Mesothelial cell of epicardium (in vitro differentiated cells): ENCODE measurements around the gene CYP2W1. TPM values are rescaled to one million over a fixed set of nuclear protein-coding genes. Genes with fewer than 3 reads are reported as not detected.

ENCODE experiments used
- DNase-seq, 2 experiments: peaks; one replicate each; pipeline ENCODE4 v3.0.0; 2021; ENCODE audit warnings: low spot score in 2 of 2; ENCODE audit not compliant: unreplicated experiment in 2 of 2
- H3K27ac Mint-ChIP-seq: 2 replicates; pipeline ENCODE4 v1.8.0; 2021; ENCODE audit warnings: mixed read lengths
- H3K27me3 Mint-ChIP-seq: 2 replicates; pipeline ENCODE4 v1.8.0; 2021; ENCODE audit warnings: low read depth, mixed read lengths
- H3K36me3 Mint-ChIP-seq: 2 replicates; pipeline ENCODE4 v1.8.0; 2021; ENCODE audit warnings: mixed read lengths
- H3K4me1 Mint-ChIP-seq: 2 replicates; pipeline ENCODE4 v1.8.0; 2021; ENCODE audit warnings: mixed read lengths
- H3K4me3 Mint-ChIP-seq: 2 replicates; pipeline ENCODE4 v1.8.0; 2021; ENCODE audit warnings: mild to moderate bottlenecking, moderate library complexity, mixed read lengths
- H3K9me3 Mint-ChIP-seq: 2 replicates; pipeline ENCODE4 v1.8.0; 2021; ENCODE audit warnings: mixed read lengths
- total RNA-seq: library from RNA; stranded (reverse); gene quantifications from 3 replicates; pipeline ENCODE4 v1.2.1, GENCODE V29; 2021
- TF ChIP-seq, protein P1 (sequence below): fragments of 200-600 bp; sonication (generic); IDR thresholded peaks from one replicate; pipeline ENCODE4 v1.5.0; 2021; ENCODE audit warnings: antibody characterized with exemption; ENCODE audit not compliant: unreplicated experiment

Gene CYP2W1
- 5.6 to 6.2 TPM (median 5.8 TPM) in 3 replicates for total RNA-seq

DNA sequence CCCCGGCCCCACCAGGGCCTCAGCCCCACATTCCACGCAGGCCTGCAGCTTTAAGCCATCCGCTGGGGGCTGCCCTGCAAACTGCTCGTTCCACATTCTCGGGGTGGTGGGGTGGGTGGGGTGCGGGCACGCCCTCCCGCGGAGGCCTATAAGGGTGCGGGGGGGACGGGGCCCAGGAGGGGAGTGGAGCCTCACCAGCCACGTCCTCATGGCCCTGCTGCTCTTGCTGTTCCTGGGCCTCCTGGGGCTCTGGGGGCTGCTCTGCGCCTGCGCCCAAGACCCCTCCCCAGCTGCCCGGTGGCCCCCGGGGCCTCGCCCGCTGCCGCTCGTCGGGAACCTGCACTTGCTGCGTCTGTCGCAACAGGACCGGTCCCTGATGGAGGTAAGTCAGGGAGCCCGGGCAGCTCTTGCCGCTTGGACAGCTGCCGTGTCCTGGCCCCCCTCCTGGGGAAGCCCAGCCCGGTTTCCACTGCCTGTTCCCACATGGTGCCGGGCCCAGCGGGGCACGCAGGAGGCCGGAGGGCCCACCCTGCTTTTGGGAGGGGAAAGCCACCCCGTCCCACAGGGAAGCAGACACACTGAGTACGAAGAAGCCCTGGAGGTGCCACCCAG is at the start of gene CYP2W1:
Gene CYP2W1, plus strand, starts transcription at position 178 of the 612 bp plus-strand sequence. Its CDS starts 31 bp downstream, at position 209.
- Mint-ChIP-seq H3K4me3 (no peak within 1 kb of the TSS), H3K4me1 (peaks cover 9% of the 10 kb centered on the region), H3K27ac (peak within 1 kb of the TSS; percentile 53), H3K27me3 (no peaks in the 10 kb centered on the region), H3K36me3 (no peaks in the 10 kb centered on the region), H3K9me3 (no peaks in the 10 kb centered on the region)
- no peak for DNase-seq
- TF ChIP-seq, protein P1, sequence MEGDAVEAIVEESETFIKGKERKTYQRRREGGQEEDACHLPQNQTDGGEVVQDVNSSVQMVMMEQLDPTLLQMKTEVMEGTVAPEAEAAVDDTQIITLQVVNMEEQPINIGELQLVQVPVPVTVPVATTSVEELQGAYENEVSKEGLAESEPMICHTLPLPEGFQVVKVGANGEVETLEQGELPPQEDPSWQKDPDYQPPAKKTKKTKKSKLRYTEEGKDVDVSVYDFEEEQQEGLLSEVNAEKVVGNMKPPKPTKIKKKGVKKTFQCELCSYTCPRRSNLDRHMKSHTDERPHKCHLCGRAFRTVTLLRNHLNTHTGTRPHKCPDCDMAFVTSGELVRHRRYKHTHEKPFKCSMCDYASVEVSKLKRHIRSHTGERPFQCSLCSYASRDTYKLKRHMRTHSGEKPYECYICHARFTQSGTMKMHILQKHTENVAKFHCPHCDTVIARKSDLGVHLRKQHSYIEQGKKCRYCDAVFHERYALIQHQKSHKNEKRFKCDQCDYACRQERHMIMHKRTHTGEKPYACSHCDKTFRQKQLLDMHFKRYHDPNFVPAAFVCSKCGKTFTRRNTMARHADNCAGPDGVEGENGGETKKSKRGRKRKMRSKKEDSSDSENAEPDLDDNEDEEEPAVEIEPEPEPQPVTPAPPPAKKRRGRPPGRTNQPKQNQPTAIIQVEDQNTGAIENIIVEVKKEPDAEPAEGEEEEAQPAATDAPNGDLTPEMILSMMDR: no peak

GRCh38 chr7:934469-935163 is 48.4 kb upstream of the CYP2W1 start:
- peak in 1 of 2 experiments; percentile 13 for DNase-seq
- H3K27me3 Mint-ChIP-seq: no peaks in the 10 kb centered on the region
- H3K9me3 Mint-ChIP-seq: no peaks in the 10 kb centered on the region
- H3K4me1 Mint-ChIP-seq: no peaks in the 10 kb centered on the region
- no peak overlapping the region for H3K4me3 Mint-ChIP-seq
- H3K36me3 Mint-ChIP-seq: no peaks in the 10 kb centered on the region
- H3K27ac Mint-ChIP-seq: no peak overlapping the region
- TF ChIP-seq, protein P1: no peak

DNA sequence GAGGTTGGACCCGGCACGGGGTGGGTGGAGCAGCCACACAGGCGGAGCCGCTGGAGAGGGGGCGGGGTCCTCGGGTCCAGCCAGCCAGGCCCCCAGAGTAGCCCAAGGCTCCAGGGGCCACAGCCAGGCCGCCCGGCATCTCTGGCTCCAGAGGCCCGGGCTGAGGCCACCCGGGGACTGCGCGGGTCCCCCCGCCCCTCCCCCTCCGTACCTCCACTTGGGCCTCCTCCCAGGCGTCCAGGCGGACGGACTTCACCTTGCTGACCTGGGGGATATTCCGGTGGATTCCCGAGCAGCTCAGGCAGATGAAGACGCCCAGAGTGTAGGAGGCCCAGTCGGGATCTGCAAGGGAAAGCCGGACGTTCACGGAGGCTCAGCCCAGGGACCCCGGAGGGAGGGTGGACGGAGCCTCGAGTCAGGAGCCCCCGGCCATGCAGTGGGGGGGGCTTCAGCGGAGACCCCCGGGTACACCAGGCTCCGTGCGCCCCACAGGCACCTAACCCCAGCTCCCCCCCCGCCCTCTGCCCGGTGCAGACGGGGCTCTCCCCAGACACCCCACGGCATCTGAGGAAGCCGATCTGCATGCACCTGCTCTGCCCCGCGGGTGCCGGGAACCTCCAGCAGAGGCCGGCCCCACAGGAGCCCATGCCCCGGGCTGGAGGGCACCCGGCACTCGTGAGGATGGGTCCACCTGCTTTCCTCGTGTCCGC is 47.7 kb upstream of the CYP2W1 start:
- no peaks in the 10 kb centered on the region for H3K36me3 Mint-ChIP-seq
- peaks cover 7% of the 10 kb centered on the region for H3K27me3 Mint-ChIP-seq
- DNase-seq: peak in 1 of 2 experiments; percentile 18
- no peak overlapping the region for H3K4me3 Mint-ChIP-seq
- TF ChIP-seq, protein P1: no peak
- H3K27ac Mint-ChIP-seq: no peak overlapping the region
- no peaks in the 10 kb centered on the region for H3K4me1 Mint-ChIP-seq
- H3K9me3 Mint-ChIP-seq: peaks cover 6% of the 10 kb centered on the region

DNA sequence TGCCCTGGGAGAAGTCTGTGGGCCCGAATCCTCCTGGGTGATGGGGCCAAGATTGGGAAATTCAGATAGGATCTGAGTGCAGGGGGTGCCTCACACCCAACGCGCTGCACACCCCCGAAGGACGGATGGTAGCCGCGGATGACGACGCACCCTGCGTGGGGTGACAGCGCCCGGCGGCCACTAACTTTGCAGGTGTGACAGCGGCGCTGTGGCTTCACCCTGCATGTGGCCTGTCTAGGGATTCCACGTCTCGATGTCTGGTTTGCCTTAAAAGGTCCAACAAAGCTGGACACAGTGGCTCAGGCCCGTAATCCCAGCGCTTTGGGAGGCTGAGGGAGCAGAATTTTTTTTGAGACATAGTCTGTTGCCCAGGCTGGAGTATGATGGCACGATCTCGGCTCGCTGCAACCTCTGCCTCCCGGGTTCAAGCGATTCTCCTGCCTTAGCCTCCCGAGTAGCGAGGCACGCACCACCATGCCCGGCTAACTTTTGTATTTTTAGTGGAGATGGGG is 47.1 kb upstream of the CYP2W1 start:
- H3K27me3 Mint-ChIP-seq: peaks cover 11% of the 10 kb centered on the region
- DNase-seq: peak in 1 of 2 experiments; percentile 8
- peaks cover 12% of the 10 kb centered on the region for H3K9me3 Mint-ChIP-seq
- H3K27ac Mint-ChIP-seq: no peak overlapping the region
- no peaks in the 10 kb centered on the region for H3K36me3 Mint-ChIP-seq
- no peaks in the 10 kb centered on the region for H3K4me1 Mint-ChIP-seq
- TF ChIP-seq, protein P1: no peak
- H3K4me3 Mint-ChIP-seq: no peak overlapping the region

GRCh38 chr7:936386-937054 is 46.5 kb upstream of the CYP2W1 start:
- peak in 1 of 2 experiments; percentile 19 for DNase-seq
- Mint-ChIP-seq H3K27me3 (peaks cover 17% of the 10 kb centered on the region), H3K4me3 (no peak overlapping the region), H3K27ac (no peak overlapping the region), H3K36me3 (no peaks in the 10 kb centered on the region), H3K9me3 (peaks cover 16% of the 10 kb centered on the region), H3K4me1 (no peaks in the 10 kb centered on the region)
- TF ChIP-seq, protein P1: no peak
